K562 (cell line): ENCODE measurements around the gene TRAF7. TPM values are rescaled to one million over a fixed set of nuclear protein-coding genes. Genes with fewer than 3 reads are reported as not detected.
A peak's percentile ranks its signal among the peaks of the same experiment; 100 is the strongest.

ENCODE experiments used
- ATAC-seq: fragments of 200-7000 bp; cut with Tn5 transposase; 3 replicates; pipeline ENCODE4 v1.9.1; 2020; ENCODE audit warnings: moderate library complexity
- BruUV-seq: library from RNA; stranded (reverse); fragments of 400-500 nt; replicated peaks from 2 replicates; lab custom pipeline; 2021; lab: Mats Ljungman, UMichigan
- CTCF ChIA-PET: fragments of 300-600 bp; formaldehyde crosslinking; extraction: SDS; loops from one replicate; lab custom pipeline; 2021; ENCODE audit warnings: low intra/inter-chr PET ratio; lab: Yijun Ruan, JAX
- POLR2A ChIA-PET: fragments of 300-600, 350-650 bp; sonication (Branson Sonifier 250); formaldehyde crosslinking; extraction: SDS; loops from one replicate; lab custom pipeline; 2021; ENCODE audit warnings: antibody characterized with exemption, inconsistent platforms; lab: Yijun Ruan, JAX
- DNase-seq, 4 experiments: peaks; one replicate each; pipeline versions ENCODE4 v3.0.0 to v3.0.0-alpha.2; 2011 to 2018; ENCODE audit warnings: low spot score in 3 of 4, mixed read lengths in 3 of 4; ENCODE audit errors: extremely low read depth in 1 of 4
- FAIRE-seq: peaks from 2 replicates; lab custom pipeline; 2011; peaks lifted over from hg19 to GRCh38; lab: Jason Lieb, UNC
- H2AFZ ChIP-seq: 2 replicates; pipeline ENCODE4 v1.6.0; 2011; ENCODE audit warnings: low read depth, low read length, control low read depth, inconsistent platforms
- H3K27ac ChIP-seq: fragments of 200-600 bp; 3 replicates; pipeline ENCODE4 v1.8.0; 2011; ENCODE audit warnings: low read depth, mild to moderate bottlenecking, control low read depth, inconsistent platforms, low read length, moderate library complexity, mixed read lengths; ENCODE audit errors: extremely low read depth
- H3K27me3 ChIP-seq, 2 experiments: fragments of 300-600 bp in 1 of 2; 2 replicates in 1 of 2; 3 replicates in 1 of 2; pipeline versions ENCODE4 v1.6.0 to v1.8.0; 2011; ENCODE audit warnings: inconsistent platforms in 2 of 2, low read length in 2 of 2, mild to moderate bottlenecking in 1 of 2, mixed read lengths in 1 of 2, moderate library complexity in 1 of 2; ENCODE audit not compliant: control insufficient read depth in 2 of 2, insufficient read depth in 2 of 2
- H3K36me3 ChIP-seq: fragments of 300-600 bp; 3 replicates; pipeline ENCODE4 v1.8.0; 2011; ENCODE audit warnings: mild to moderate bottlenecking, low read length, inconsistent platforms; ENCODE audit not compliant: control insufficient read depth, insufficient read depth
- H3K4me1 ChIP-seq, 2 experiments: fragments of 200-600 bp in 1 of 2; replicated peaks in 1 of 2; 2 replicates in 1 of 2; 3 replicates in 1 of 2; pipeline versions ENCODE4 v1.5.1 to v1.8.0; 2011; ENCODE audit warnings: inconsistent platforms in 2 of 2, low read length in 2 of 2, mild to moderate bottlenecking in 1 of 2, mixed read lengths in 1 of 2, moderate library complexity in 1 of 2; ENCODE audit not compliant: control insufficient read depth in 2 of 2, insufficient read depth in 2 of 2
- H3K4me2 ChIP-seq: 2 replicates; pipeline ENCODE4 v1.6.1; 2011; ENCODE audit warnings: low read length, control low read depth, inconsistent platforms, mixed read lengths; ENCODE audit not compliant: insufficient read depth
- H3K4me3 ChIP-seq: fragments of 200-600 bp; sonication (generic), shearing (Covaris generic); 2 replicates; pipeline ENCODE4 v1.5.1; 2016; ENCODE audit warnings: control low read depth, inconsistent platforms
- H3K79me2 ChIP-seq: fragments of 200-600 bp; 3 replicates; pipeline ENCODE4 v1.8.0; 2011; ENCODE audit warnings: low read length, inconsistent platforms; ENCODE audit not compliant: control insufficient read depth, insufficient read depth
- H3K9ac ChIP-seq, 2 experiments: 2 replicates each; pipeline versions ENCODE4 v1.6.0 to v1.6.1; 2011; ENCODE audit warnings: low read depth in 2 of 2, low read length in 2 of 2, control low read depth in 1 of 2, inconsistent platforms in 1 of 2, mild to moderate bottlenecking in 1 of 2, mixed read lengths in 1 of 2; ENCODE audit not compliant: insufficient read depth in 1 of 2
- H3K9me1 ChIP-seq: one replicate; pipeline ENCODE4 v1.6.0; 2011; ENCODE audit warnings: inconsistent platforms, mild to moderate bottlenecking, low read length, moderate library complexity; ENCODE audit not compliant: control insufficient read depth, insufficient read depth
- H3K9me3 ChIP-seq: replicated peaks from 2 replicates; pipeline ENCODE4 v1.5.1; 2011; ENCODE audit warnings: low read depth, low read length, inconsistent platforms; ENCODE audit not compliant: control insufficient read depth, insufficient read depth
- H4K20me1 ChIP-seq: replicated peaks from 2 replicates; pipeline ENCODE4 v1.6.1; 2011; ENCODE audit warnings: low read length, inconsistent platforms, mixed read lengths; ENCODE audit not compliant: control insufficient read depth, insufficient read depth
- CBX3 ChIP-seq, 2 experiments: IDR thresholded peaks; 1 replicate in 1 of 2; 2 replicates in 1 of 2; pipeline ENCODE4 v1.6.1; 2012; ENCODE audit warnings: inconsistent platforms in 2 of 2, low read length in 2 of 2, borderline replicate concordance in 1 of 2, control low read depth in 1 of 2
- CREB1 ChIP-seq, 2 experiments: sonication (generic) in 1 of 2; formaldehyde crosslinking in 1 of 2; IDR thresholded peaks; 2 replicates each; pipeline versions ENCODE4 v1.6.1 to v1.8.0; 2012 to 2022; ENCODE audit warnings: inconsistent platforms in 1 of 2, mild to moderate bottlenecking in 1 of 2, missing genetic modification reagents in 1 of 2, moderate library complexity in 1 of 2
- HMGXB4 ChIP-seq: sonication (generic); formaldehyde crosslinking; IDR thresholded peaks from 2 replicates; pipeline ENCODE4 v1.8.1; 2023; ENCODE audit warnings: mild to moderate bottlenecking, missing genetic modification reagents
- HNRNPL ChIP-seq: fragments of 200-400 bp; formaldehyde crosslinking; IDR thresholded peaks from 2 replicates; pipeline ENCODE4 v1.6.1; 2017; ENCODE audit warnings: low read depth, mild to moderate bottlenecking, low read length
- L3MBTL2 ChIP-seq: fragments of 450-650 bp; IDR thresholded peaks from 2 replicates; pipeline ENCODE4 v1.6.1; 2016; ENCODE audit warnings: mild to moderate bottlenecking, moderate library complexity
- NCOA6 ChIP-seq: fragments of 450-650 bp; IDR thresholded peaks from 2 replicates; pipeline ENCODE4 v1.6.1; 2017; ENCODE audit warnings: mild to moderate bottlenecking
- NFE2L1 ChIP-seq: fragments of 450-650 bp; IDR thresholded peaks from 2 replicates; pipeline ENCODE4 v1.6.1; 2016; ENCODE audit warnings: missing genetic modification characterization, low read depth, mild to moderate bottlenecking, missing compliant biosample characterization, moderate library complexity, borderline replicate concordance
- NRF1 ChIP-seq, 2 experiments: fragments of 450-650 bp; IDR thresholded peaks in 1 of 2; conservative IDR thresholded peaks in 1 of 2; 2 replicates each; pipeline ENCODE4 v1.6.1; 2014; ENCODE audit warnings: mild to moderate bottlenecking in 2 of 2
- POLR2AphosphoS2 ChIP-seq: IDR thresholded peaks from 2 replicates; pipeline ENCODE4 v1.6.1; 2012; ENCODE audit warnings: low read length, improper control_type of control experiment
- POLR2B ChIP-seq: fragments of 450-650 bp; IDR thresholded peaks from 2 replicates; pipeline ENCODE4 v1.6.1; 2018; ENCODE audit warnings: low read depth; ENCODE audit not compliant: partially characterized antibody
- SUPT5H ChIP-seq: fragments of 450-650 bp; IDR thresholded peaks from 2 replicates; pipeline ENCODE4 v1.6.1; 2016
- TEAD4 ChIP-seq, 2 experiments: sonication (generic) in 1 of 2; formaldehyde crosslinking in 1 of 2; IDR thresholded peaks; 2 replicates each; pipeline versions ENCODE4 v1.6.1 to v1.8.0; 2012 to 2022; ENCODE audit warnings: borderline replicate concordance in 1 of 2, inconsistent platforms in 1 of 2, low read length in 1 of 2, mild to moderate bottlenecking in 1 of 2, missing genetic modification reagents in 1 of 2
- TFAM ChIP-seq: fragments of 250-450 bp; sonication (Bioruptor Pico); conservative IDR thresholded peaks from 2 replicates; pipeline ENCODE4 v1.5.0; 2021; ENCODE audit warnings: mild to moderate bottlenecking, moderate library complexity
- ZNF274 ChIP-seq: IDR thresholded peaks from 2 replicates; pipeline ENCODE4 v1.6.1; 2011; ENCODE audit warnings: low read depth, mild to moderate bottlenecking, low read length, moderate library complexity, borderline replicate concordance
- WGBS: fragments of 100-300 bp; shearing (Covaris generic); methylation state at CpG from one replicate; pipeline ENCODE4 v1.1.6; 2016; ENCODE audit warnings: low coverage, mixed read lengths; ENCODE audit not compliant: insufficient coverage; ENCODE audit errors: missing lambda C conversion rate; 5-methylcytosine and 5-hydroxymethylcytosine counted together
- in situ Hi-C: fragments of 300-500 bp; cut with MboI; formaldehyde crosslinking; loops from 4 replicates; pipeline ENCODE4 v1.15.0; 2018; ENCODE audit warnings: inconsistent platforms, mixed read lengths
- intact Hi-C: fragments of 100-400 bp; cut with micrococcal nuclease; formaldehyde crosslinking; loops from 2 replicates; pipeline ENCODE4 v1.14.2; 2022
- polyA plus RNA-seq, 8 experiments: library from polyadenylated mRNA; depleted of rRNA in 4 of 8; stranded (reverse) in 5 of 8; unstranded in 3 of 8; fragments of >200 nt; fragmentation: Nextera tagmentation in 2 of 8; fragmentation: Illumina TruSeq in 1 of 8; extraction: Ambion mirVana in 2 of 8; extraction: Trizol in 1 of 8; gene quantifications; 2 replicates each; pipeline versions ENCODE4 v1.2.1 to v1.2.3, GENCODE V29; 2011 to 2014; ENCODE audit warnings: inconsistent platforms in 1 of 8, missing spikeins in 1 of 8
- total RNA-seq, 7 experiments: library from RNA; depleted of rRNA in 6 of 7; stranded (reverse); fragments of >200 nt in 6 of 7; fragmentation: Illumina TruSeq in 2 of 7; extraction: Trizol in 2 of 7; gene quantifications; 2 replicates each; pipeline versions ENCODE4 v1.2.1 to v1.2.3, GENCODE V29; 2011 to 2021; ENCODE audit warnings: low replicate concordance in 1 of 7
- TF ChIP-seq, protein P1 (sequence below): fragments of 450-650 bp; IDR thresholded peaks from 2 replicates; pipeline ENCODE4 v1.6.1; 2016
- TF ChIP-seq, protein P2 (sequence below), 2 experiments: IDR thresholded peaks; 2 replicates each; pipeline ENCODE4 v1.6.1; 2011; ENCODE audit warnings: borderline replicate concordance in 1 of 2, control low read depth in 1 of 2, low read depth in 1 of 2, low read length in 1 of 2, mild to moderate bottlenecking in 1 of 2, mixed read lengths in 1 of 2, moderate library complexity in 1 of 2; ENCODE audit not compliant: insufficient read depth in 1 of 2, insufficient read length in 1 of 2, poor library complexity in 1 of 2, severe bottlenecking in 1 of 2; ENCODE audit errors: extremely low read depth in 1 of 2

TRAF7 gene
- total and polyA plus RNA-seq, 9 of the 15 experiments (the other 6 are each of a cell fraction or from before 2014, with no cell fraction given) = 1.1 to 113 (median 41.6) TPM

GRCh38 chr16:2178321-2179106, 22.9 kb downstream of the TRAF7 start:
- Histone ChIP-seq H4K20me1 (no peaks in the 10 kb centered on the region; the same call in 1 of the 2 replicates), H3K9ac (no peak overlapping the region), H2AFZ (no peak overlapping the region), H3K27me3 (no peaks in the 10 kb centered on the region), H3K36me3 (peaks cover 39% of the 10 kb centered on the region; the same call in 1 of the 3 replicates), H3K27ac (no peak overlapping the region), H3K4me3 (no peak overlapping the region), H3K79me2 (no peaks in the 10 kb centered on the region), H3K4me1 (peaks cover 2 to 81% of the 10 kb centered on the region in 2 experiments; a peak in 3 of 5 replicates), H3K9me1 (no peaks in the 10 kb centered on the region), H3K4me2 (no peak overlapping the region), H3K9me3 (no peaks in the 10 kb centered on the region)
- WGBS = 82% methylated on average over 23 of the region's 106 CpGs
- ChIA-PET POLR2A (interaction anchor here (0.5 to 1.1 kb wide), 3 partner anchors 11 to 110 kb away, joined by 3 to 7 read pairs (median 3); no protein-coding TSS in a partner anchor), CTCF (no interaction called here)
- in situ Hi-C loops = no loop called here
- intact Hi-C loops = no loop called here
- ATAC-seq (peak; percentile 94), DNase-seq (peak; percentile 85 to 97 (median 92)), FAIRE-seq (peak; percentile 83)
- no TSS peak for BruUV-seq
- TF ChIP-seq ZNF274 = no peak
- TF ChIP-seq, protein P1, sequence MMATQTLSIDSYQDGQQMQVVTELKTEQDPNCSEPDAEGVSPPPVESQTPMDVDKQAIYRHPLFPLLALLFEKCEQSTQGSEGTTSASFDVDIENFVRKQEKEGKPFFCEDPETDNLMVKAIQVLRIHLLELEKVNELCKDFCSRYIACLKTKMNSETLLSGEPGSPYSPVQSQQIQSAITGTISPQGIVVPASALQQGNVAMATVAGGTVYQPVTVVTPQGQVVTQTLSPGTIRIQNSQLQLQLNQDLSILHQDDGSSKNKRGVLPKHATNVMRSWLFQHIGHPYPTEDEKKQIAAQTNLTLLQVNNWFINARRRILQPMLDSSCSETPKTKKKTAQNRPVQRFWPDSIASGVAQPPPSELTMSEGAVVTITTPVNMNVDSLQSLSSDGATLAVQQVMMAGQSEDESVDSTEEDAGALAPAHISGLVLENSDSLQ = peak; percentile 65
- no peak for TF ChIP-seq NFE2L1 (tag)
- TF ChIP-seq NCOA6 = no peak
- TF ChIP-seq, protein P2, sequence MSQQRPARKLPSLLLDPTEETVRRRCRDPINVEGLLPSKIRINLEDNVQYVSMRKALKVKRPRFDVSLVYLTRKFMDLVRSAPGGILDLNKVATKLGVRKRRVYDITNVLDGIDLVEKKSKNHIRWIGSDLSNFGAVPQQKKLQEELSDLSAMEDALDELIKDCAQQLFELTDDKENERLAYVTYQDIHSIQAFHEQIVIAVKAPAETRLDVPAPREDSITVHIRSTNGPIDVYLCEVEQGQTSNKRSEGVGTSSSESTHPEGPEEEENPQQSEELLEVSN (IDR thresholded peaks at IDR 0.05; ENCODE audit: borderline replicate concordance in 1 of 2, extremely low read depth in 1 of 2, insufficient read depth in 1 of 2, insufficient read length in 1 of 2, low read depth in 1 of 2, low read length in 1 of 2, poor library complexity in 1 of 2, severe bottlenecking in 1 of 2) = peak; percentile 89 to 99
- TF ChIP-seq HMGXB4 (CRISPR knock-in tag) = peak; percentile 71; the same call in 1 of the 2 replicates
- peak; percentile 55 for TF ChIP-seq POLR2B
- peak; percentile 54; the same call in 1 of the 2 replicates for TF ChIP-seq L3MBTL2
- TF ChIP-seq TFAM (CRISPR knock-in tag) = no peak
- TF ChIP-seq POLR2AphosphoS2 = peak; percentile 81; the same call in 1 of the 2 replicates
- TF ChIP-seq NRF1 (conservative IDR thresholded peaks at IDR 0.05 in 1 of 2, IDR thresholded peaks at IDR 0.05 in 1 of 2) = peak; percentile 69 to 74
- TF ChIP-seq TEAD4 (IDR thresholded peaks at IDR 0.05; ENCODE audit: low read length) = 0 out of 2 replicates have a peak, but pooled peaks have one; percentile 5
- no peak for TF ChIP-seq TEAD4 (CRISPR knock-in tag; IDR thresholded peaks at IDR 0.05; ENCODE audit: borderline replicate concordance)
- TF ChIP-seq SUPT5H = peak; percentile 65
- peak; percentile 56; the same call in 1 of the 2 replicates for TF ChIP-seq CREB1 (IDR thresholded peaks at IDR 0.05)
- no peak for TF ChIP-seq CREB1 (CRISPR knock-in tag; IDR thresholded peaks at IDR 0.05)
- peak in 1 of 2 experiments; percentile 55; a peak in 1 of 3 replicates for TF ChIP-seq CBX3 (IDR thresholded peaks at IDR 0.05; ENCODE audit: borderline replicate concordance in 1 of 2, low read length in 2 of 2)
- peak; percentile 28; the same call in 1 of the 2 replicates for TF ChIP-seq HNRNPL
